Panc1 (cell line): Measurements from ENCODE around the gene HEATR5A.

Experiments used
- TCF7L2 ChIP-seq: IDR thresholded peaks from 2 replicates; pipeline ENCODE4 v1.6.1; 2011; ENCODE audit warnings: mild to moderate bottlenecking, low read depth, low read length, inconsistent platforms
- TF ChIP-seq, protein P1 (sequence below): fragments of 450-650 bp; IDR thresholded peaks from 2 replicates; pipeline ENCODE4 v1.5.1; 2017; ENCODE audit warnings: mild to moderate bottlenecking

DNA sequence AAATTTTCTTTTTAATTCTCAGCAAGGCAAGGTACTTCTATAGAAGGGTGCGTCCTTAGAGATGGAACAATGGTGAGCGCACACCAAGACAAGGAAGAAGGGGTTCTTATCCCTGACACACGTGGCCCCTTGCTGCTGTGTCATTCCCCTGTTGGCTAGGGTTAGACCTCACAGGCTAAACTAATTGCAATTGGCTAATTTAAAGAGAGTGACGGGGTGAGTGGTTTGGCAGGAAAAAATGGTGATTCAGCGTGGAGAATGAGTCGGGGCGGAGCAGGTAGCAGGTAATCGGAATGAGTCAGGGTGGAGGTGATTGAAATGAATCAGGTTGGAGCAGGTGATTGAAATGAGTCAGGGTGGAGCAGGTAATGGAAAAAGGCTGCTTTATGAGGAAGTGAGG is 176.5 kb downstream of the HEATR5A start:
- TF ChIP-seq, protein P1, sequence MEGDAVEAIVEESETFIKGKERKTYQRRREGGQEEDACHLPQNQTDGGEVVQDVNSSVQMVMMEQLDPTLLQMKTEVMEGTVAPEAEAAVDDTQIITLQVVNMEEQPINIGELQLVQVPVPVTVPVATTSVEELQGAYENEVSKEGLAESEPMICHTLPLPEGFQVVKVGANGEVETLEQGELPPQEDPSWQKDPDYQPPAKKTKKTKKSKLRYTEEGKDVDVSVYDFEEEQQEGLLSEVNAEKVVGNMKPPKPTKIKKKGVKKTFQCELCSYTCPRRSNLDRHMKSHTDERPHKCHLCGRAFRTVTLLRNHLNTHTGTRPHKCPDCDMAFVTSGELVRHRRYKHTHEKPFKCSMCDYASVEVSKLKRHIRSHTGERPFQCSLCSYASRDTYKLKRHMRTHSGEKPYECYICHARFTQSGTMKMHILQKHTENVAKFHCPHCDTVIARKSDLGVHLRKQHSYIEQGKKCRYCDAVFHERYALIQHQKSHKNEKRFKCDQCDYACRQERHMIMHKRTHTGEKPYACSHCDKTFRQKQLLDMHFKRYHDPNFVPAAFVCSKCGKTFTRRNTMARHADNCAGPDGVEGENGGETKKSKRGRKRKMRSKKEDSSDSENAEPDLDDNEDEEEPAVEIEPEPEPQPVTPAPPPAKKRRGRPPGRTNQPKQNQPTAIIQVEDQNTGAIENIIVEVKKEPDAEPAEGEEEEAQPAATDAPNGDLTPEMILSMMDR = no peak
- no peak for TF ChIP-seq TCF7L2
